Mesendoderm (in vitro differentiated cells): Measurements from ENCODE around the gene C11orf42.
A peak's percentile ranks its signal among the peaks of the same experiment; 100 is the strongest.

ENCODE experiments used
- DNase-seq: peaks from one replicate; pipeline ENCODE4 v3.0.0; 2013
- H2AK5ac ChIP-seq: 2 replicates; pipeline ENCODE4 v1.6.1; 2013; ENCODE audit warnings: low read length, inconsistent platforms
- H2BK120ac ChIP-seq: 2 replicates; pipeline ENCODE4 v1.6.1; 2013; ENCODE audit warnings: low read depth, mild to moderate bottlenecking, low read length, moderate library complexity, mixed read lengths
- H2BK15ac ChIP-seq: replicated peaks from 2 replicates; pipeline ENCODE4 v1.6.1; 2013; ENCODE audit warnings: low read depth, mild to moderate bottlenecking, moderate library complexity
- H2BK5ac ChIP-seq: 2 replicates; pipeline ENCODE4 v1.6.1; 2013; ENCODE audit warnings: low read length, inconsistent platforms
- H3K18ac ChIP-seq: 2 replicates; pipeline ENCODE4 v1.6.1; 2013; ENCODE audit warnings: mild to moderate bottlenecking, low read length, mixed read lengths
- H3K23ac ChIP-seq: one replicate; pipeline ENCODE4 v1.6.1; 2013; ENCODE audit warnings: low read length
- H3K27ac ChIP-seq: 2 replicates; pipeline ENCODE4 v1.5.1; 2013; ENCODE audit warnings: low read depth, mild to moderate bottlenecking, inconsistent platforms, low read length, moderate library complexity
- H3K27me3 ChIP-seq: 2 replicates; pipeline ENCODE4 v1.6.1; 2013; ENCODE audit warnings: low read length, control low read depth, mild to moderate bottlenecking, inconsistent platforms; ENCODE audit not compliant: insufficient read depth, poor library complexity
- H3K36me3 ChIP-seq: 2 replicates; pipeline ENCODE4 v1.6.1; 2013; ENCODE audit warnings: low read length, inconsistent platforms; ENCODE audit not compliant: control insufficient read depth, insufficient read depth
- H3K4ac ChIP-seq: one replicate; pipeline ENCODE4 v1.6.1; 2013; ENCODE audit warnings: low read depth, mild to moderate bottlenecking, low read length, moderate library complexity
- H3K4me1 ChIP-seq: 2 replicates; pipeline ENCODE4 v1.6.1; 2013; ENCODE audit warnings: low read depth, low read length, inconsistent platforms; ENCODE audit not compliant: control insufficient read depth
- H3K4me2 ChIP-seq: 2 replicates; pipeline ENCODE4 v1.6.1; 2013; ENCODE audit warnings: low read length
- H3K4me3 ChIP-seq: 2 replicates; pipeline ENCODE4 v1.5.1; 2013; ENCODE audit warnings: mild to moderate bottlenecking, low read length
- H3K56ac ChIP-seq: one replicate; pipeline ENCODE4 v1.6.1; 2013; ENCODE audit warnings: low read length
- H3K79me1 ChIP-seq: 2 replicates; pipeline ENCODE4 v1.6.1; 2013; ENCODE audit warnings: low read length, inconsistent platforms
- H3K79me2 ChIP-seq: 2 replicates; pipeline ENCODE4 v1.6.1; 2013; ENCODE audit warnings: mild to moderate bottlenecking, low read length; ENCODE audit not compliant: control insufficient read depth, insufficient read depth
- H3K9ac ChIP-seq: 2 replicates; pipeline ENCODE4 v1.6.1; 2013; ENCODE audit warnings: low read length, inconsistent platforms
- H4K5ac ChIP-seq: one replicate; pipeline ENCODE4 v1.6.1; 2013; ENCODE audit warnings: low read length
- H4K8ac ChIP-seq: one replicate; pipeline ENCODE4 v1.6.1; 2013; ENCODE audit warnings: low read depth, mild to moderate bottlenecking, control low read depth, low read length, moderate library complexity
- WGBS: extraction: QIAGEN DNeasy Blood & Tissue Kit; methylation state at CpG from one replicate; pipeline ENCODE4 v1.1.7; 2013; ENCODE audit warnings: low lambda C conversion rate, missing lambda C conversion rate; ENCODE audit not compliant: insufficient coverage; ENCODE audit errors: extremely low coverage; 5-methylcytosine and 5-hydroxymethylcytosine counted together

C11orf42 gene

GRCh38 chr11:6249770-6250555 is 44.6 kb downstream of the C11orf42 start:
- Histone ChIP-seq H2BK15ac (no peak overlapping the region), H4K8ac (no peak overlapping the region), H3K4ac (no peak overlapping the region), H3K9ac (no peak overlapping the region), H2BK5ac (peak overlapping the region; percentile 33), H4K5ac (no peak overlapping the region), H3K4me2 (no peak overlapping the region), H2BK120ac (no peak overlapping the region), H3K79me1 (no peaks in the 10 kb centered on the region), H3K18ac (peak overlapping the region; percentile 29), H2AK5ac (no peak overlapping the region), H3K56ac (no peak overlapping the region), H3K79me2 (no peaks in the 10 kb centered on the region), H3K23ac (no peak overlapping the region), H3K4me3 (no peak overlapping the region), H3K27me3 (no peaks in the 10 kb centered on the region), H3K27ac (peak overlapping the region; percentile 18), H3K36me3 (no peaks in the 10 kb centered on the region), H3K4me1 (peaks cover 3% of the 10 kb centered on the region)
- peak; percentile 95 for DNase-seq
- no CpG with 5 or more reads among the region's 3 CpGs for WGBS

GRCh38 chr11:6251120-6251733 is 45.9 kb downstream of the C11orf42 start:
- Histone ChIP-seq H3K56ac (peak overlapping the region; percentile 35), H3K27me3 (no peaks in the 10 kb centered on the region), H3K4me3 (no peak overlapping the region), H2BK15ac (no peak overlapping the region), H3K18ac (peak overlapping the region; percentile 1), H2BK5ac (no peak overlapping the region), H4K5ac (no peak overlapping the region), H3K79me1 (no peaks in the 10 kb centered on the region), H3K4me1 (peaks cover 3% of the 10 kb centered on the region), H3K79me2 (no peaks in the 10 kb centered on the region), H3K36me3 (no peaks in the 10 kb centered on the region), H3K9ac (peak overlapping the region; percentile 12), H3K23ac (no peak overlapping the region), H2AK5ac (no peak overlapping the region), H3K4me2 (no peak overlapping the region), H3K27ac (no peak overlapping the region), H4K8ac (no peak overlapping the region), H3K4ac (no peak overlapping the region), H2BK120ac (no peak overlapping the region)
- peak; percentile 91 for DNase-seq
- WGBS = no CpG with 5 or more reads among the region's 6 CpGs

GRCh38 chr11:6251990-6252473 is 46.7 kb downstream of the C11orf42 start:
- Histone ChIP-seq H3K36me3 (no peaks in the 10 kb centered on the region), H3K4me3 (no peak overlapping the region), H2BK15ac (no peak overlapping the region), H3K27me3 (no peaks in the 10 kb centered on the region), H3K4me2 (no peak overlapping the region), H3K27ac (no peak overlapping the region), H4K5ac (no peak overlapping the region), H2BK120ac (no peak overlapping the region), H3K79me1 (no peaks in the 10 kb centered on the region), H3K23ac (no peak overlapping the region), H3K9ac (no peak overlapping the region), H3K79me2 (no peaks in the 10 kb centered on the region), H3K4me1 (peaks cover 3% of the 10 kb centered on the region), H2BK5ac (no peak overlapping the region), H3K4ac (no peak overlapping the region), H4K8ac (no peak overlapping the region), H3K18ac (peak overlapping the region; percentile 1), H2AK5ac (no peak overlapping the region), H3K56ac (peak overlapping the region; percentile 35)
- no CpG with 5 or more reads among the region's 6 CpGs for WGBS
- DNase-seq = no peak

DNA sequence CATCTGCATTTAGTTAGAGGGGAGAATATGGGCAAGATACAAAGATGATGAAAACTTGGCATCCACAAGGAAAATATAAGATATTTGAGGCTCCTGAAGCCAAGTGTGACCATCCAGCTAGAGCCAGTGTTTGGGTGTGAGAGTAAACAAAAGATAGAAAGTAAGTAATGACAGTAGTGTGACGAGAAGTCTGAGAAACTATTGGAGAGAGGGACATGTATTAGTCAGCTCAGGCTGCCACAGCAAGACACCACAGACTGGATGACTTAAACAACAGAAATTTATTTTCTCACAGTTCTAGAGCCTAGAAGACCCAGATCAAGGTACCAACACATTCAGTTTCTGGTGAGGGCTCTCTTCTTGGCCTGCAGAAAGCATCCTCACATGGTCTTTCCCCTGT is 47.8 kb downstream of the C11orf42 start:
- Histone ChIP-seq H3K4me1 (peaks cover 3% of the 10 kb centered on the region), H3K79me2 (no peaks in the 10 kb centered on the region), H2BK15ac (no peak overlapping the region), H2BK5ac (no peak overlapping the region), H4K8ac (no peak overlapping the region), H3K4ac (no peak overlapping the region), H3K4me2 (no peak overlapping the region), H4K5ac (no peak overlapping the region), H3K56ac (no peak overlapping the region), H3K27ac (no peak overlapping the region), H2BK120ac (no peak overlapping the region), H3K9ac (no peak overlapping the region), H3K4me3 (no peak overlapping the region), H3K79me1 (no peaks in the 10 kb centered on the region), H2AK5ac (no peak overlapping the region), H3K36me3 (no peaks in the 10 kb centered on the region), H3K18ac (no peak overlapping the region), H3K27me3 (no peaks in the 10 kb centered on the region), H3K23ac (no peak overlapping the region)
- DNase-seq = no peak
- WGBS = no CpG with 5 or more reads among the region's 1 CpG

DNA sequence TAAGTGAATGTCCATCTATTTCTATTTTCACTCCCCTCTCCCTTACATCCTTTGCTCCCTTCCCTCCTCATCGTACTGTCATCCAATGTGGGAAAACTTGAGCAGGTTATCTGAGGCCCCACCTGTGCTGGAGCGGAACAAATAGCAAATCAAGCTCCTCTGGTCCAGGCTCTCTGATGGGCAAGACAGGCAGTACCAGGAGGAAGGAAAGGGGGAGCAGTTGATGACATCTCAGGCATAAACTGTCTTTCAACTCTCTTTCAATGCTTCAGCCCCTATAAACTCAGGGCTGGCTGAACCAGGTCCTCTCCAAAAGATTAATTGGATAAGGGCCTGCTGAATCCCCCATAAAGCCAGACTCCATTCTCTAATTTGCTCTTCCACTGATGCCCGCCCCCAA is 52.8 kb downstream of the C11orf42 start:
- Histone ChIP-seq H3K56ac (no peak overlapping the region), H3K36me3 (no peaks in the 10 kb centered on the region), H4K8ac (no peak overlapping the region), H3K9ac (no peak overlapping the region), H3K18ac (no peak overlapping the region), H3K79me1 (no peaks in the 10 kb centered on the region), H3K27me3 (no peaks in the 10 kb centered on the region), H4K5ac (no peak overlapping the region), H2AK5ac (no peak overlapping the region), H3K79me2 (no peaks in the 10 kb centered on the region), H2BK15ac (no peak overlapping the region), H3K4me3 (no peak overlapping the region), H2BK5ac (no peak overlapping the region), H3K23ac (no peak overlapping the region), H2BK120ac (no peak overlapping the region), H3K4ac (no peak overlapping the region), H3K27ac (no peak overlapping the region), H3K4me2 (no peak overlapping the region), H3K4me1 (peaks cover 3% of the 10 kb centered on the region)
- WGBS = no CpG with 5 or more reads among the region's 3 CpGs
- DNase-seq = no peak
